Small intestine (tissue), 7 donors: ENCODE measurements around the gene HSPB6. TPM values are rescaled to one million over a fixed set of nuclear protein-coding genes. Genes with fewer than 3 reads are reported as not detected.

Experiments used
- DNase-seq, 2 donors: peaks; one replicate each; pipeline versions ENCODE4 v3.0.0 to v3.0.0-alpha.2; 2013
- FAIRE-seq: peaks from 2 replicates; lab custom pipeline; 2012; peaks lifted over from hg19 to GRCh38; lab: Jason Lieb, UNC
- H3K27ac ChIP-seq, 3 donors: one replicate each; pipeline ENCODE4 v1.5.1; 2013; ENCODE audit warnings: low read length in 2 of 3, mild to moderate bottlenecking in 2 of 3, control low read depth in 1 of 3, inconsistent platforms in 1 of 3, low read depth in 1 of 3, moderate library complexity in 1 of 3
- H3K27me3 ChIP-seq, 3 donors: one replicate each; pipeline ENCODE4 v1.6.1; 2013; ENCODE audit warnings: low read length in 3 of 3, inconsistent platforms in 1 of 3; ENCODE audit not compliant: control insufficient read depth in 3 of 3, insufficient read depth in 3 of 3
- H3K36me3 ChIP-seq, 3 donors: one replicate each; pipeline ENCODE4 v1.6.1; 2013; ENCODE audit warnings: low read length in 3 of 3, inconsistent platforms in 1 of 3, low read depth in 1 of 3, mild to moderate bottlenecking in 1 of 3, moderate library complexity in 1 of 3; ENCODE audit not compliant: control insufficient read depth in 3 of 3, insufficient read depth in 2 of 3
- H3K4me1 ChIP-seq, 3 donors: one replicate each; pipeline ENCODE4 v1.6.1; 2013; ENCODE audit warnings: low read length in 2 of 3, inconsistent platforms in 1 of 3, low read depth in 1 of 3, mild to moderate bottlenecking in 1 of 3, moderate library complexity in 1 of 3; ENCODE audit not compliant: control insufficient read depth in 3 of 3, insufficient read depth in 2 of 3
- H3K4me3 ChIP-seq, 3 donors: one replicate each; pipeline ENCODE4 v1.5.1; 2013; ENCODE audit warnings: low read length in 3 of 3, control low read depth in 1 of 3, inconsistent platforms in 1 of 3, low read depth in 1 of 3, mild to moderate bottlenecking in 1 of 3, moderate library complexity in 1 of 3
- H3K9me3 ChIP-seq, 2 donors: one replicate each; pipeline ENCODE4 v1.6.1; 2013; ENCODE audit warnings: low read depth in 1 of 2, low read length in 1 of 2; ENCODE audit not compliant: control insufficient read depth in 2 of 2, insufficient read depth in 1 of 2
- WGBS, 3 donors: extraction: QIAGEN DNeasy Blood & Tissue Kit; methylation state at CpG; one replicate each; pipeline ENCODE4 v1.1.7; 2013; 5-methylcytosine and 5-hydroxymethylcytosine counted together
- polyA plus RNA-seq, 4 donors: library from polyadenylated mRNA; stranded (reverse) in 3 of 4; unstranded in 1 of 4; fragments of 200-250 nt in 3 of 4; fragments of 120-200 nt in 1 of 4; gene quantifications; one replicate each; pipeline versions ENCODE4 v1.2.1 to v1.2.3, GENCODE V29; 2013
- donor health status: healthy with polysubstance abuse.
- donor health status: control.
- donor health status: control.
- donor health status: Bipolar disorder and iron deficiency.
- donor health status: healthy.

HSPB6 gene
- polyA plus RNA-seq, 4 donors, result 2.0 to 41.7 (median 11.5) TPM

GRCh38 chr19:35767288-35768081, 10.7 kb upstream of the HSPB6 start:
- Histone ChIP-seq H3K27ac (no peak overlapping the region), H3K27me3 (no peaks in the 10 kb centered on the region), H3K36me3 (peaks cover 5 to 38% (median 7%) of the 10 kb centered on the region in 3 donors), H3K4me1 (no peaks in the 10 kb centered on the region), H3K4me3 (no peak overlapping the region), H3K9me3 (no peaks in the 10 kb centered on the region)
- WGBS, 3 donors, result 73 to 84% (median 83%) methylated on average over 33 to 34 of the region's 34 CpGs
- FAIRE-seq, result no peak
- peak in 1 of 2 donors; percentile 39 for DNase-seq

GRCh38 chr19:35766571-35767104, 9.8 kb upstream of the HSPB6 start:
- Histone ChIP-seq H3K27me3 (no peaks in the 10 kb centered on the region), H3K36me3 (peaks cover 5 to 44% (median 8%) of the 10 kb centered on the region in 3 donors), H3K4me1 (no peaks in the 10 kb centered on the region), H3K4me3 (no peak overlapping the region), H3K27ac (no peak overlapping the region), H3K9me3 (no peaks in the 10 kb centered on the region)
- no peak for FAIRE-seq
- DNase-seq, result no peak
- 83 to 84% (median 83%) methylated on average over 11 of the region's 11 CpGs for WGBS, 3 donors

GRCh38 chr19:35764432-35765315, 7.8 kb upstream of the HSPB6 start:
- no peak for DNase-seq
- Histone ChIP-seq H3K4me3 (no peak overlapping the region), H3K4me1 (no peaks in the 10 kb centered on the region), H3K36me3 (peaks cover 5 to 55% (median 9%) of the 10 kb centered on the region in 3 donors), H3K27ac (no peak overlapping the region), H3K27me3 (no peaks in the 10 kb centered on the region), H3K9me3 (no peaks in the 10 kb centered on the region)
- 95 to 97% (median 96%) methylated on average over 17 of the region's 17 CpGs for WGBS, 3 donors
- FAIRE-seq, result no peak

GRCh38 chr19:35760711-35761349, 4.0 kb upstream of the HSPB6 start:
- Histone ChIP-seq H3K4me3 (no peak overlapping the region), H3K9me3 (no peaks in the 10 kb centered on the region), H3K36me3 (peaks cover 5 to 43% (median 9%) of the 10 kb centered on the region in 3 donors), H3K27ac (no peak overlapping the region), H3K27me3 (peaks cover 0 to 14% (median 0%) of the 10 kb centered on the region in 3 donors), H3K4me1 (peaks cover 0 to 23% (median 15%) of the 10 kb centered on the region in 3 donors)
- 90 to 96% (median 91%) methylated on average over 4 of the region's 4 CpGs for WGBS, 3 donors
- no peak for DNase-seq
- no peak for FAIRE-seq

GRCh38 chr19:35759697-35760096, 2.9 kb upstream of the HSPB6 start:
- Histone ChIP-seq H3K4me3 (no peak overlapping the region), H3K4me1 (peaks cover 0 to 30% (median 15%) of the 10 kb centered on the region in 3 donors), H3K27me3 (peaks cover 0 to 24% (median 0%) of the 10 kb centered on the region in 3 donors), H3K9me3 (no peaks in the 10 kb centered on the region), H3K36me3 (peaks cover under 1 to 36% (median 5%) of the 10 kb centered on the region in 3 donors), H3K27ac (no peak overlapping the region)
- 96 to 97% (median 96%) methylated on average over 2 of the region's 2 CpGs for WGBS, 3 donors
- no peak for DNase-seq
- FAIRE-seq, result no peak

GRCh38 chr19:35757749-35758608, 1.1 kb upstream of the HSPB6 start, which contains the start of gene PROSER3:
TSS of gene PROSER3 (plus strand) at chr19:35758176. CDS start at chr19:35758216, 40 bp downstream.
- H3K36me3 ChIP-seq, result peaks cover 3 to 38% (median 6%) of the 10 kb centered on the region in 3 donors
- peak within 1 kb of the TSS; percentile 56 to 77 (median 70) for H3K4me3 ChIP-seq
- DNase-seq, result peak; percentile 99 to 100
- peak; percentile 90 for FAIRE-seq
- H3K4me1 ChIP-seq, result peaks cover 0 to 30% (median 15%) of the 10 kb centered on the region in 3 donors
- H3K27me3 ChIP-seq, result peaks cover 0 to 24% (median 0%) of the 10 kb centered on the region in 3 donors
- WGBS, 3 donors, result 0 to 1% (median 0%) methylated on average over 53 of the region's 53 CpGs
- no peaks in the 10 kb centered on the region for H3K9me3 ChIP-seq
- peak within 1 kb of the TSS; percentile 80 to 92 (median 80) for H3K27ac ChIP-seq

- WGBS, 3 donors, result 3 to 7% (median 5%) methylated on average over 16 to 19 of the region's 19 CpGs
- FAIRE-seq, result no peak
- Histone ChIP-seq H3K9me3 (no peaks in the 10 kb centered on the region), H3K4me1 (peaks cover 0 to 30% (median 15%) of the 10 kb centered on the region in 3 donors), H3K4me3 (peak overlapping the region; percentile 29 to 70 (median 45)), H3K27me3 (peaks cover 0 to 24% (median 0%) of the 10 kb centered on the region in 3 donors), H3K36me3 (peaks cover 3 to 44% (median 7%) of the 10 kb centered on the region in 3 donors), H3K27ac (peak overlapping the region in 2 of 3 donors; percentile 64 to 90)
- DNase-seq, result peak in 1 of 2 donors; percentile 57
Measured at GRCh38 chr19:35757231-35757748, 461 bp upstream of the HSPB6 start.
